ENCODE data around the gene SCN4B. TPM values are rescaled to one million over a fixed set of nuclear protein-coding genes. Genes with fewer than 3 reads are reported as not detected.

SCN4B gene
- total and polyA plus RNA-seq, 10 of the 15 experiments (the other 5 are each of a cell fraction or from before 2014, with no cell fraction given), result 0.01 to 0.49 (median 0.04) TPM; not detected in 5

GRCh38 chr11:118198370-118198769, 45.7 kb upstream of the SCN4B start:
- BruUV-seq (replicated peaks), result no TSS peak
- Histone ChIP-seq H3K9ac (ENCODE audit: control insufficient read depth, insufficient read depth, low read length) (no peak overlapping the region), H2AFZ (ENCODE audit: control insufficient read depth, low read depth, low read length) (peak overlapping the region; percentile 15), H4K20me1 (ENCODE audit: control insufficient read depth, insufficient read depth) (no peaks in the 10 kb centered on the region), H3K9me3 (replicated peaks; ENCODE audit: control insufficient read depth, insufficient read depth, low read length) (no peaks in the 10 kb centered on the region; the same call in 2 of the 3 replicates), H3K4me1 (ENCODE audit: control insufficient read depth, insufficient read depth, low read length) (no peaks in the 10 kb centered on the region), H3K36me3 (ENCODE audit: control insufficient read depth in 2 of 2, insufficient read depth in 2 of 2, low read length in 1 of 2) (no peaks in the 10 kb centered on the region; a peak in 1 of 4 replicates), H3K79me2 (ENCODE audit: control insufficient read depth, insufficient read depth, low read length) (no peaks in the 10 kb centered on the region), H3K27ac (ENCODE audit: control insufficient read depth, insufficient read depth) (no peak overlapping the region), H3K27me3 (replicated peaks in 1 of 2; ENCODE audit: control insufficient read depth in 2 of 2, insufficient read depth in 2 of 2, low read length in 1 of 2) (no peaks in the 10 kb centered on the region; a peak in 1 of 4 replicates), H3K4me3 (no peak overlapping the region), H3K4me2 (ENCODE audit: control insufficient read depth, insufficient read depth) (no peak overlapping the region)
- CTCF ChIA-PET, result interaction anchor here (0.6 to 3.3 kb wide), 81 partner anchors 8 to 1203 kb away, joined by 3 to 62 read pairs (median 5); partner anchors contain the start of genes JAML, MPZL2, MPZL3 and UBE4A
- ATAC-seq (peak; percentile 94), FAIRE-seq (peak; percentile 41), DNase-seq (ENCODE audit: low read depth, low spot score) (no peak)
- RAD21 ChIA-PET (ENCODE audit: unreplicated experiment), result interaction anchor here (0.6 to 3.7 kb wide), 53 partner anchors 10 to 518 kb away, joined by 3 to 71 read pairs (median 4); partner anchors contain the start of genes JAML, MPZL2, MPZL3 and UBE4A
- intact Hi-C loops (cut with micrococcal nuclease; ENCODE audit: unreplicated experiment) (loop anchor here (1.0 to 5.0 kb wide), 5 partner anchors 46 to 289 kb away; no protein-coding TSS in a partner anchor), in situ Hi-C loops (cut with MboI) (loop anchor here (5.0 kb wide), 3 partner anchors 94 to 284 kb away; no protein-coding TSS in a partner anchor)
- 0% methylated on average over 9 of the region's 9 CpGs for WGBS (ENCODE audit: insufficient coverage, insufficient replicate concordance, low lambda C conversion rate, missing lambda C conversion rate)
- SMC1A ChIA-PET (ENCODE audit: uncharacterized antibody, unreplicated experiment), result interaction anchor here (0.6 to 2.8 kb wide), 56 partner anchors 9 to 372 kb away, joined by 3 to 77 read pairs (median 4); partner anchors contain the start of genes JAML, MPZL2, MPZL3 and UBE4A
- POLR2A ChIA-PET, result interaction anchor here (0.5 to 1.2 kb wide), 9 partner anchors 15 to 161 kb away, joined by 3 to 8 read pairs (median 4); partner anchors contain the start of gene UBE4A
- TF ChIP-seq TAF1 (IDR thresholded peaks at IDR 0.05; ENCODE audit: borderline replicate concordance, low read depth, low read length), result no peak
- TF ChIP-seq YBX1 (IDR thresholded peaks at IDR 0.05), result no peak
- no peak for TF ChIP-seq REST (IDR thresholded peaks at IDR 0.05; ENCODE audit: low read depth, low read length)
- no peak for TF ChIP-seq KAT2A (conservative IDR thresholded peaks at IDR 0.05; ENCODE audit: control insufficient read depth, low read depth, low read length)
- TF ChIP-seq RB1 (IDR thresholded peaks at IDR 0.05; ENCODE audit: borderline replicate concordance), result no peak; the same call in 1 of the 2 replicates
- TF ChIP-seq YY1 (IDR thresholded peaks at IDR 0.05; ENCODE audit: low read depth, low read length), result peak; percentile 60
- TF ChIP-seq EZH2 (IDR thresholded peaks at IDR 0.05; ENCODE audit: borderline replicate concordance, control insufficient read depth, low read depth, low read length), result no peak
- no peak for TF ChIP-seq HDAC6 (IDR thresholded peaks at IDR 0.05; ENCODE audit: unreplicated experiment)
- no peak for TF ChIP-seq IKZF2 (IDR thresholded peaks at IDR 0.05)
- peak; percentile 99 for TF ChIP-seq SMC3 (IDR thresholded peaks at IDR 0.05; ENCODE audit: borderline replicate concordance, low read length)
- no peak for TF ChIP-seq USF1 (IDR thresholded peaks at IDR 0.05; ENCODE audit: borderline replicate concordance, extremely low read length, insufficient read depth, low read depth, low read length)
- TF ChIP-seq TCF12 (IDR thresholded peaks at IDR 0.05; ENCODE audit: low read depth, low read length), result no peak
- peak; percentile 61; the same call in 1 of the 2 replicates for TF ChIP-seq SMARCA5 (IDR thresholded peaks at IDR 0.05)
- TF ChIP-seq ZNF384 (IDR thresholded peaks at IDR 0.05; ENCODE audit: borderline replicate concordance, low read depth, low read length), result peak; percentile 69
- TF ChIP-seq BRCA1 (IDR thresholded peaks at IDR 0.05; ENCODE audit: low read depth, low read length), result no peak
- 0 out of 2 replicates have a peak, but pooled peaks have one; percentile 20 for TF ChIP-seq EED (IDR thresholded peaks at IDR 0.05; ENCODE audit: low read depth)
- no peak for TF ChIP-seq RUNX3 (IDR thresholded peaks at IDR 0.05; ENCODE audit: low read length)
- TF ChIP-seq ETV6 (conservative IDR thresholded peaks at IDR 0.05 in 1 of 2, IDR thresholded peaks at IDR 0.05 in 1 of 2; ENCODE audit: borderline replicate concordance in 1 of 2, low read depth in 1 of 2), result no peak
- TF ChIP-seq MLLT1 (IDR thresholded peaks at IDR 0.05), result no peak

Data from GM12878 (cell line).